GM18502 (cell line): ENCODE measurements around the gene PAQR6.
"Not testable (repeated sequence)": the region's sequence is repeated elsewhere in the genome, so short reads cannot be mapped to it uniquely, and the experiment has no call there.

Experiments used
- ATAC-seq: cut with Tn5 transposase; IDR thresholded peaks from one replicate; pipeline ENCODE4 v1.9.1; 2021; ENCODE audit warnings: mild to moderate bottlenecking; ENCODE audit not compliant: unreplicated experiment, poor library complexity

The PAQR6 gene

GRCh38 chr1:156233426-156234127 is 14.3 kb downstream of the PAQR6 start:
- ATAC-seq = no peak

- ATAC-seq = no peak
Observed at GRCh38 chr1:156232201-156232894, 15.5 kb downstream of the PAQR6 start.

- no peak for ATAC-seq
Observed at GRCh38 chr1:156230473-156230837, 17.4 kb downstream of the PAQR6 start.

- no peak for ATAC-seq
Observed at GRCh38 chr1:156229809-156230472, 17.9 kb downstream of the PAQR6 start.

GRCh38 chr1:156228501-156228900 is 19.4 kb downstream of the PAQR6 start:
- ATAC-seq = no peak

DNA sequence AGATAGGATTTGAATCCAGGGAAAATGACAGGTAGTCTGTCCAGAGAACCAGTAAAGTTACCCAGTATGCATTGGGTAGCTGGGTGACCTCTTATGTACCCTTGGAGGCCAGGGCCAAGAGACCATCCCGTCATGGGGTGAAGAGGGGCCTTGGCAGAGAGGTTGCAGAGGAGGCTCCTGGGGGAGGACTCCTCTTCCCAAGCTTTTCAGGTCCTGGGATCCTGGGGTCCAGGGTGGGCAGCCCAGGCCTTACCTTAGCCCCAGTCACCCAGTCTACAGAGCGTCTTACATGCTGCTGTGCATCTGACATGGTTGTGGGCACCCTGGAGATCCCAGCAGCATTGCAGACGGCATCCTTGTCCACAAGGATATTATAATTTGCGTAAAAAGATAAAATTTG is 21.1 kb downstream of the PAQR6 start:
- no peak for ATAC-seq

GRCh38 chr1:156226116-156226538 is 21.7 kb downstream of the PAQR6 start:
- ATAC-seq = peak; percentile 69

DNA sequence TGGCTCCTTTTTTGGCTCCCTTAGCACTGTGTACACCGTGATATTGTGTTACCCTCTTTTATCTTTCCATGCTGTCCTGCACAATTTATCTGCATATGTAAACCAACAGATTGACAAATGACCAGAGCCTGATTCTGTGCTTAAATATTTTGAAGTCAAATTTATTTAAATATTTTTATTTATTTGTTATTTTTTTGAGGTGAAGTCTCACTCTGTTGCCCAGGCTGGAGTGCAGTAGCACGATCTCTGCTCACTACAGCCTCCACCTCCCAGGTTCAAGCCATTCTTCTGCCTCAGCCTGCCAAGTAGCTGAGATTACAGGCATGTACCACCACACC is 22.2 kb downstream of the PAQR6 start:
- ATAC-seq = no peak

- no peak for ATAC-seq
Observed at GRCh38 chr1:156221986-156222692, 25.7 kb downstream of the PAQR6 start.

GRCh38 chr1:156220226-156220625 is 27.6 kb downstream of the PAQR6 start:
- ATAC-seq = no peak

DNA sequence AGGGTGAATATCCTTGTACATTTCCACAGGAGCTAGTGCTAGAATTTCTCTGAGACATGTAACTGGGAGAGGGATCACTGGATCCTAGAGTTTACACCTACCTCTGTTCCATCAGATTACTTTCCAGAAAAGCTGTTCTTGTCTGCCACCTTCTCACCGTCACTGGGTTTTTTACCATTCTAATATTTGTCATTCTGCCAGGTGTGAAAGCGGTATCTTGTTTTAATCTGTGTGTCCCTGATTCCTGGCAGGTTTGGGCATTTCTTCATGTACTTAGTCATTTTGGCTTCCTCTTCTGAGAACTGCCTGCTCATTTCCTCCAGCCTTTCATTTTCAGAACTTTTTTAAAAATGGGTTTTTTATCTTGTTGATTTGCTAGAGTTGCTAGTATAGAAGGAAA is 30.0 kb downstream of the PAQR6 start:
- no peak for ATAC-seq

DNA sequence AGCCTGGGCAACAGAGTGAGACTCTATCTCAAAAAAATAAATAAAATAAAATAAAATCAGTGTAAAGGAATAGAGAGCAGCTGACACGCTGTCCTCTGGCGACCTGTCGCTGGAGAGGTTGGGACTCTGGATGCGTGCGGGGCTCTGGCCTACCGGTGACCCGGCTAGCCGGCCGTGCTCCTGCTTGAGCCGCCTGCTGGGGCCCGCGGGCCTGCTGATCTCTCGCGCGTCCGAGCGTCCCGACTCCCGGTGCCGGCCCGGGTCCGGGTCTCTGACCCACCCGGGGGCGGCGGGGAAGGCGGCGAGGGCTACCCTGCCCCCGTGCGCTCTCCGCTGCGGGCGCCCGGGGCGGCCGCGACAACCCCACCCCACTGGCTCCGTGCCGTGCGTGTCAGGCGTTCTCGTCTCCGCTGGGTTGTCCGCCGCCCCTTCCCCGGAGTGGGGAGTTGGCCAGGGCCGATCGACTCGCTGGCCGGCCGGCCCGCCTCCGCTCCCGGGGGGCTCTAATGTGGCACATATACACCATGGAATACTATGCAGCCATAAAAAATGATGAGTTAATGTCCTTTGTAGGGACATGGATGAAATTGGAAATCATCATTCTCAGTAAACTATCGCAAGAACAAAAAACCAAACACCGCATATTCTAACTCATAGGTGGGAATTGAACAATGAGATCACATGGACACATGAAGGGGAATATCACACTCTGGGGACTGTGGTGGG is 31.3 kb downstream of the PAQR6 start:
- not testable (repeated sequence) for ATAC-seq

DNA sequence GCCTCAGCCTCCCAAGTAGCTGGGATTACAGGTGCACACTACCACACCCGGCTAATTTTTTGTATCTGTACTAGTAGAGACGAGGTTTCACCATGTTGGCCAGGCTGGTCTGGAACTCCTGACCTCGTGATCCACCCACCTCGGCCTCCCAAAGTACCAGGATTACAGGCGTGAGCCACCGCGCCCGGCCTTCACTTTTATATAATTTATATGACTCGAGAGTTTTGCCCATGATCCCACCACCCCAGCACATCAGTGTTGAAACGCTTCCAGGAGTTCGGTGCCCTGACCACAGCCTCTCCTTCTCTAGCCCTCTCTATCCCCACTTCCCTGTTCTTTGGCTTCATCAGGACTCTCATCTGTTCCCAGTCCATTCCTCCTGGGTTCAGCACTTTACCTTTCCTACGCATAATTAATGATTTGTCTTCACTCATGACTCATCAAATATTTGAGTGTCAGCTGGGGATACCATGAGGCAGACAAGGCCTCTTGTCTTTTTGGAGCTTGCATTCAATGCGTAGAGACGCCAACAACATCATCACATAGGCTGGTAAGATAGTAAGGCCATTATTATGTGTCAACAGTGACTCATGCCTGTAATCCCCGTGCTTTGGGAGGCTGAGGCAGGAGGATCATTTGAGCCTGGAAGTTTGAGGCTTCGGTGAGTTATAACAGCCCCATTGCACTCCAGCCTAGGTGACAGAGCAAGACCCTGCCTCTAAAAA is 33.7 kb downstream of the PAQR6 start:
- no peak for ATAC-seq

DNA sequence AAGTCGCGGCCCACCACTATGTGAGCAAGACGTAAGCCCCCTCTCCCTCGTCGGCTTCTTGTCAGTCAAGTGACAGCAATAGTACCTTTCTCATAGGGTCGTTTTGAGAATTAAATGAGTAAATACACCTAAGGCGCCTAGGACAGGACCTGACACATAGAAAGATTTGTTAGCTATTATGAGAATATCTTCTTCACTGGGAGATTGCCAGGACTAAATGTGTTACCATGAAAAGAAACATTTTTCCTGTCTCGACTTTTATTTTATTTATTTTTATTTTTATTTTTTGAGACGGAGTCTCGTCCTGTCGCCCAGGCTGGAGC is 34.3 kb downstream of the PAQR6 start:
- ATAC-seq = no peak

GRCh38 chr1:156212833-156213643 is 34.8 kb downstream of the PAQR6 start, which contains the start of gene PMF1:
Gene PMF1 (plus strand): TSS chr1:156213007. CDS start chr1:156213016, 9 bp downstream.
- peak; percentile 86 for ATAC-seq

DNA sequence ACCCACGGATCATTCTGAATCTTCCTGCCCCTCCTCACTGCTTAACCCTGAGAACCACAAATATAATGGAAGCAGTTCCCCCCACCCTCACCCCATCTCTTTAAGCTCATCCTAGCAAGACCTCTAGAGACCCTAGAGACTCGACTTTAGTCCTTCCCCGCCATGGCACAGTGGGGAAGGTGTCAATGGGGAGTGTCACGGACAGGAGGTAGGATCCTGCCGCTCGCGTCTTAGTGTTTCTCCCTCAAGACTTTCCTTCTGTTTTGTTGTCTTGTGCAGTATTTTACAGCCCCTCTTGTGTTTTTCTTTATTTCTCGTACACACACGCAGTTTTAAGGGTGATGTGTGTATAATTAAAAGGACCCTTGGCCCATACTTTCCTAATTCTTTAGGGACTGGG is 35.7 kb downstream of the PAQR6 start:
- ATAC-seq = no peak

GRCh38 chr1:156211243-156211642 is 36.6 kb downstream of the PAQR6 start:
- no peak for ATAC-seq

- ATAC-seq = no peak
Observed at GRCh38 chr1:156204686-156205085, 43.2 kb downstream of the PAQR6 start.

- ATAC-seq = no peak
Observed at GRCh38 chr1:156203331-156203730, 44.5 kb downstream of the PAQR6 start.
